ENCODE data around the gene PPM1F.

DNA sequence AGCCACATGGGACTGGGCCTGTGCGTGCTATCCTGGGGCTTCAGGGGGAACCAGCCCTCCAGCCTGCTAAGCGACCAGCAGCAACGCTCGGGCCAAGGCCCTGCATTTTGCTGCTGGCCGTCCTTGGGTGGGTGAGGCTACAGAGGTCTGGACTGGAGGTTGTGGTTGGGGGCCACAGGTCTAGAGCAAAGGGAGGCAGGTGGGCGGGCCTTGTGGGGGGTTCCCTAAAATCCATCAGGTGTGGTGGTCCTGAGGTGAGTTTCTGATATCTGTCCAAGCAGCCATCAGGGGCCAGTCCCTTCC is 34.7 kb downstream of the PPM1F start:
- TF ChIP-seq, protein P1, sequence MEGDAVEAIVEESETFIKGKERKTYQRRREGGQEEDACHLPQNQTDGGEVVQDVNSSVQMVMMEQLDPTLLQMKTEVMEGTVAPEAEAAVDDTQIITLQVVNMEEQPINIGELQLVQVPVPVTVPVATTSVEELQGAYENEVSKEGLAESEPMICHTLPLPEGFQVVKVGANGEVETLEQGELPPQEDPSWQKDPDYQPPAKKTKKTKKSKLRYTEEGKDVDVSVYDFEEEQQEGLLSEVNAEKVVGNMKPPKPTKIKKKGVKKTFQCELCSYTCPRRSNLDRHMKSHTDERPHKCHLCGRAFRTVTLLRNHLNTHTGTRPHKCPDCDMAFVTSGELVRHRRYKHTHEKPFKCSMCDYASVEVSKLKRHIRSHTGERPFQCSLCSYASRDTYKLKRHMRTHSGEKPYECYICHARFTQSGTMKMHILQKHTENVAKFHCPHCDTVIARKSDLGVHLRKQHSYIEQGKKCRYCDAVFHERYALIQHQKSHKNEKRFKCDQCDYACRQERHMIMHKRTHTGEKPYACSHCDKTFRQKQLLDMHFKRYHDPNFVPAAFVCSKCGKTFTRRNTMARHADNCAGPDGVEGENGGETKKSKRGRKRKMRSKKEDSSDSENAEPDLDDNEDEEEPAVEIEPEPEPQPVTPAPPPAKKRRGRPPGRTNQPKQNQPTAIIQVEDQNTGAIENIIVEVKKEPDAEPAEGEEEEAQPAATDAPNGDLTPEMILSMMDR (optimal IDR thresholded peaks at IDR 0.05 in 1 of 3, IDR thresholded peaks at IDR 0.05 in 1 of 3, conservative IDR thresholded peaks at IDR 0.05 in 1 of 3; ENCODE audit: extremely low read depth in 1 of 3, insufficient read depth in 2 of 3, low read length in 3 of 3), result no peak
- no peak for TF ChIP-seq EZH2 (IDR thresholded peaks at IDR 0.05; ENCODE audit: low read length)

All from keratinocyte (primary cell).